Measurements from ENCODE around the gene CTDSPL.

Gene CTDSPL

DNA sequence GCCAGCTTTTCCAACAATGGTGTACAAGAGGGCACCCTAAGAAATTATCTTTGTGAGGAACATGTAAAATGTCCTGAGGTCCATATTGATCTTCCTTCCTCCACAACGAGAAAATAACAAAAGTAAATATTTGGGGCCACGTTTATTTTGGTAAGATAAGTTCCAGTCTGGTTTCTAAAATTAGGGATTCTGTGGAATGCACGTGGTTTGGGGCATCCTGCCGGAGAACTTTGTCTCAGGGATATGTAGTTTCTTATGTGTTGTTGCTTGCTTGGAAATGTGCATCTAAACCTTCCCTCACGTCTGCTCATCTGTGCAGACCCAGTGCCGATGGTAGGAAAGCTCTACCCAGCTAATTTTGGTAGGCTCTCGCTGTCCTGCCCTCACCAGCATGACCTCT, 62.8 kb downstream of the CTDSPL start:
- H3K79me2 ChIP-seq (ENCODE audit: insufficient read depth, low read depth) = no peaks in the 10 kb centered on the region
- H4K20me1 ChIP-seq (ENCODE audit: insufficient read depth) = no peaks in the 10 kb centered on the region
- no peaks in the 10 kb centered on the region for H3K36me3 ChIP-seq (ENCODE audit: insufficient read depth)
- H3K27me3 ChIP-seq (ENCODE audit: insufficient read depth, low read depth) = no peaks in the 10 kb centered on the region
- H3K4me3 ChIP-seq (IDR thresholded peaks at IDR 0.05; ENCODE audit: insufficient read depth, low read depth, low read length) = no peak overlapping the region
- no peak overlapping the region for H3K4me2 ChIP-seq
- H3K9ac ChIP-seq = no peak overlapping the region
- no peak overlapping the region for H2AFZ ChIP-seq (ENCODE audit: low read depth)
- H3K27ac ChIP-seq = no peak overlapping the region
- no peaks in the 10 kb centered on the region for H3K4me1 ChIP-seq (ENCODE audit: low read depth, poor library complexity, severe bottlenecking)
- TF ChIP-seq, protein P1, sequence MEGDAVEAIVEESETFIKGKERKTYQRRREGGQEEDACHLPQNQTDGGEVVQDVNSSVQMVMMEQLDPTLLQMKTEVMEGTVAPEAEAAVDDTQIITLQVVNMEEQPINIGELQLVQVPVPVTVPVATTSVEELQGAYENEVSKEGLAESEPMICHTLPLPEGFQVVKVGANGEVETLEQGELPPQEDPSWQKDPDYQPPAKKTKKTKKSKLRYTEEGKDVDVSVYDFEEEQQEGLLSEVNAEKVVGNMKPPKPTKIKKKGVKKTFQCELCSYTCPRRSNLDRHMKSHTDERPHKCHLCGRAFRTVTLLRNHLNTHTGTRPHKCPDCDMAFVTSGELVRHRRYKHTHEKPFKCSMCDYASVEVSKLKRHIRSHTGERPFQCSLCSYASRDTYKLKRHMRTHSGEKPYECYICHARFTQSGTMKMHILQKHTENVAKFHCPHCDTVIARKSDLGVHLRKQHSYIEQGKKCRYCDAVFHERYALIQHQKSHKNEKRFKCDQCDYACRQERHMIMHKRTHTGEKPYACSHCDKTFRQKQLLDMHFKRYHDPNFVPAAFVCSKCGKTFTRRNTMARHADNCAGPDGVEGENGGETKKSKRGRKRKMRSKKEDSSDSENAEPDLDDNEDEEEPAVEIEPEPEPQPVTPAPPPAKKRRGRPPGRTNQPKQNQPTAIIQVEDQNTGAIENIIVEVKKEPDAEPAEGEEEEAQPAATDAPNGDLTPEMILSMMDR (conservative IDR thresholded peaks at IDR 0.05; ENCODE audit: low read depth, low read length) = no peak

DNA sequence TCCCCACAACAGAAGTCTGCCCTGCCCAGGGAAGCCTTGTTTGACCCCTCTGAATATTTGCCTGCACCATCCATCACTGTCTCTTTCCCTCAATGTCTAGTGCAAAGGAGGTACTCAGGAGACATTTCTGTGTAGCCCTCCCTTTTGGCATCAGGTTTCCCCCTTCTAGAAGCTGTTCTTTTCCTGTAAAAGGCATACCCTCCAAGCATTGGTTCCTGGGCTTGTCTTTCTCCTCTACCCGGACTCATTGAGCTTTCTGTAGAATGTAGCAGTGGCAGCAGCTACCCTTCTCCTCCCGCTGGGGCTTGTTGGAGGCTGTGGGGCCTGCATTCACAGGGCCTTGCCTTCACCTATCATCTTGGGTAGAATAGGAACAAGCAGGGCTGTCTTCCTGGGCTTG, 63.5 kb downstream of the CTDSPL start:
- H3K4me1 ChIP-seq (ENCODE audit: low read depth, poor library complexity, severe bottlenecking) = no peaks in the 10 kb centered on the region
- no peak overlapping the region for H3K27ac ChIP-seq
- H3K27me3 ChIP-seq (ENCODE audit: insufficient read depth, low read depth) = no peaks in the 10 kb centered on the region
- H4K20me1 ChIP-seq (ENCODE audit: insufficient read depth) = no peaks in the 10 kb centered on the region
- no peaks in the 10 kb centered on the region for H3K79me2 ChIP-seq (ENCODE audit: insufficient read depth, low read depth)
- H3K9ac ChIP-seq = no peak overlapping the region
- TF ChIP-seq, protein P1 (conservative IDR thresholded peaks at IDR 0.05; ENCODE audit: low read depth, low read length) = no peak
- no peak overlapping the region for H2AFZ ChIP-seq (ENCODE audit: low read depth)
- no peaks in the 10 kb centered on the region for H3K36me3 ChIP-seq (ENCODE audit: insufficient read depth)
- no peak overlapping the region for H3K4me2 ChIP-seq
- H3K4me3 ChIP-seq (IDR thresholded peaks at IDR 0.05; ENCODE audit: insufficient read depth, low read depth, low read length) = no peak overlapping the region

DNA sequence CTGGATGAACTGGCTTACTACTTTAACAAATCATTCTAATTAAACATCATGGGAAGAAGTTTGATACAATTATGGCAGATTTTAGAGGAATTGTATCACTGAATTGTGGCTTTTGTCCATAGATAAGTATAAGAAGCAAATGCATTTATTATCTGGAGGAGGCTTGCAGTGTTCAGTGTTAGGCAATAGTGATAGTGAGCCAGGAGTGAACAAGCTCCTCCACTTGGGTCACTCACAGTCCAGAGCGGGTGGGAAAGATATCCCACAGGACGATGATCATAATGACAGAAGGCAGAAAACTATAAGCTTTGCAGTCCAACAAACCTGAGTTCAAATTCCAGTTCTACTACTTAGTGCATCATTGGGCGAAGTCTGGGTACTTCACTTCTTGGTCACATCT, 64.9 kb downstream of the CTDSPL start:
- Histone ChIP-seq H3K27me3 (ENCODE audit: insufficient read depth, low read depth) (no peaks in the 10 kb centered on the region), H3K9ac (no peak overlapping the region), H3K4me1 (ENCODE audit: low read depth, poor library complexity, severe bottlenecking) (no peaks in the 10 kb centered on the region), H3K36me3 (ENCODE audit: insufficient read depth) (no peaks in the 10 kb centered on the region), H4K20me1 (ENCODE audit: insufficient read depth) (no peaks in the 10 kb centered on the region), H3K4me3 (IDR thresholded peaks at IDR 0.05; ENCODE audit: insufficient read depth, low read depth, low read length) (no peak overlapping the region), H3K79me2 (ENCODE audit: insufficient read depth, low read depth) (no peaks in the 10 kb centered on the region), H3K4me2 (no peak overlapping the region), H3K27ac (no peak overlapping the region), H2AFZ (ENCODE audit: low read depth) (no peak overlapping the region)
- TF ChIP-seq, protein P1 (conservative IDR thresholded peaks at IDR 0.05; ENCODE audit: low read depth, low read length) = no peak

DNA sequence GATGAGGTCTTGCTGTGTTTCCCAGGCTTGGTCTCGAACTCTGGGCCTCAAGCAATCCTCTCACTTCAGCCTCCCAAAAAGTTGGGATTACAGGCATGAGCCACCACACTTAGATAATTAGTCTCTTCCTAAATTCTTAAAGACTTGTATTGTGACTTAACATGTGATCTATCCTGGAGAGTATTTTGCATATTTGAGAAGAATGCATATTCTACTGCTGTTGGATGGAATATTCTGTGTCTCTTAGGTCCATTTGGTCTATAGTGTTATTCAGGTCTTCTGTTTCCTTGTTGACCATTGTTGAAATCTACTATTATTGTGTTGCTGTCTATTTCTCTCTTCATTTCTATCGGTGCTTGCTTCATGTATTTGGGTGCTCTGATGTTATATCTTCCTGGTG, 68.8 kb downstream of the CTDSPL start:
- H3K27ac ChIP-seq = no peak overlapping the region
- no peaks in the 10 kb centered on the region for H3K4me1 ChIP-seq (ENCODE audit: low read depth, poor library complexity, severe bottlenecking)
- H3K27me3 ChIP-seq (ENCODE audit: insufficient read depth, low read depth) = no peaks in the 10 kb centered on the region
- H3K79me2 ChIP-seq (ENCODE audit: insufficient read depth, low read depth) = no peaks in the 10 kb centered on the region
- no peak overlapping the region for H2AFZ ChIP-seq (ENCODE audit: low read depth)
- no peak overlapping the region for H3K4me2 ChIP-seq
- no peaks in the 10 kb centered on the region for H4K20me1 ChIP-seq (ENCODE audit: insufficient read depth)
- TF ChIP-seq, protein P1 (conservative IDR thresholded peaks at IDR 0.05; ENCODE audit: low read depth, low read length) = no peak
- H3K9ac ChIP-seq = no peak overlapping the region
- no peak overlapping the region for H3K4me3 ChIP-seq (IDR thresholded peaks at IDR 0.05; ENCODE audit: insufficient read depth, low read depth, low read length)
- H3K36me3 ChIP-seq (ENCODE audit: insufficient read depth) = no peaks in the 10 kb centered on the region

DNA sequence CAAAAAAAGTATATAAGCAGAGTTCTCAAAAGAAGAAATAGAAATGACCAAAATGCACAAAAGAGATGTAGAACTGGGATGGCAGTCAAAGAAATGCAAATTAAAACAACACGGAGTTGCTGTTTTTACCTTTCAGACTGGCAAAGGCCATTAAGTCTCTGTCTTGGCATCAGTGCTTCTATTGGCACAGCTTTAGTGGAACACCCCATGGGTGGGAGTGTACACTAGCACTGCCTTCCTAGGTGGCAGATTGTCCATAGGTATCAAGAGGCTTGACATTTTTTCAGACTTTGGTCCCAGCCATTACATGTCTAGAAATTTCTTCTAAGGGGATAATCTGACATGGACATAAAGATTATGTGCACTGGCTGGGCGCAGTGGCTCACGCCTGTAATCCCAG, 70.8 kb downstream of the CTDSPL start:
- Histone ChIP-seq H3K27me3 (ENCODE audit: insufficient read depth, low read depth) (no peaks in the 10 kb centered on the region), H3K4me1 (ENCODE audit: low read depth, poor library complexity, severe bottlenecking) (no peaks in the 10 kb centered on the region), H3K9ac (no peak overlapping the region), H3K4me3 (IDR thresholded peaks at IDR 0.05; ENCODE audit: insufficient read depth, low read depth, low read length) (no peak overlapping the region), H3K36me3 (ENCODE audit: insufficient read depth) (no peaks in the 10 kb centered on the region), H4K20me1 (ENCODE audit: insufficient read depth) (no peaks in the 10 kb centered on the region), H3K4me2 (no peak overlapping the region), H2AFZ (ENCODE audit: low read depth) (no peak overlapping the region), H3K79me2 (ENCODE audit: insufficient read depth, low read depth) (no peaks in the 10 kb centered on the region), H3K27ac (no peak overlapping the region)
- TF ChIP-seq, protein P1 (conservative IDR thresholded peaks at IDR 0.05; ENCODE audit: low read depth, low read length) = no peak

Measured in KMS-11 (cell line).